ENCODE measurements around the gene CCDC3. TPM values are rescaled to one million over a fixed set of nuclear protein-coding genes. Genes with fewer than 3 reads are reported as not detected.

Gene CCDC3
- total RNA-seq, 6 experiments from 2014 or later: 0.05 to 0.09 (median 0.07) TPM; not detected in 2

GRCh38 chr10:13046851-13047528 lies 45.5 kb upstream of the CCDC3 start:
- no peak for TF ChIP-seq CTCF (IDR thresholded peaks at IDR 0.05)
- no peaks in the 10 kb centered on the region; the same call in 1 of the 2 replicates for H3K9me3 Mint-ChIP-seq
- no peak overlapping the region for H3K4me3 Mint-ChIP-seq
- peaks cover 8% of the 10 kb centered on the region for H3K27me3 Mint-ChIP-seq (ENCODE audit: insufficient read depth)
- H3K36me3 Mint-ChIP-seq (ENCODE audit: low read depth): no peaks in the 10 kb centered on the region
- H3K27ac Mint-ChIP-seq: no peak overlapping the region
- H3K4me1 Mint-ChIP-seq (ENCODE audit: low read depth): no peaks in the 10 kb centered on the region
- no peak for DNase-seq

GRCh38 chr10:13043520-13043919 lies 42.0 kb upstream of the CCDC3 start:
- Mint-ChIP-seq H3K27me3 (ENCODE audit: insufficient read depth) (peaks cover 2% of the 10 kb centered on the region), H3K4me3 (no peak overlapping the region), H3K36me3 (ENCODE audit: low read depth) (no peaks in the 10 kb centered on the region), H3K4me1 (ENCODE audit: low read depth) (no peaks in the 10 kb centered on the region), H3K27ac (no peak overlapping the region), H3K9me3 (no peaks in the 10 kb centered on the region; the same call in 1 of the 2 replicates)
- no peak for TF ChIP-seq CTCF (IDR thresholded peaks at IDR 0.05)
- no peak for DNase-seq

DNA sequence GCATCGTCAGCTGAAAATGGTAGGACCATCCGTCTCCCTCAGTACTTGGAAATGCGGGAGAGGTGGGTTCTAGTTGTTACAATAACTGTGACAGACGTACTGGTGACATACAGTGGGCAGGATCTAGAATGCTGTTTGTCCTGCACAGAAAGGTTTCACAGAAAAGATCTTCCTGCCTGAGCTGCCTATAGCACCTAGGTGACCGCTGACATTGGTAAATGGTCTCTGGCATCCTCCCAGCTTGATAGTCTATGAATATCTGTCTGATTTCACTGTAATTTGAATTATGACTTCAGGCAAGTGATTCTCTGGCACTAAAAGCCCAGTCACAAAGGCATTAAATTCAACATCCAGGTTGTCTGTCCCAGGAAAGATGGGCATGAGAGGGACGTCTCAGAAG lies 38.2 kb upstream of the CCDC3 start:
- DNase-seq: no peak
- Mint-ChIP-seq H3K36me3 (ENCODE audit: low read depth) (no peaks in the 10 kb centered on the region), H3K9me3 (no peaks in the 10 kb centered on the region; the same call in 1 of the 2 replicates), H3K4me3 (no peak overlapping the region), H3K27me3 (ENCODE audit: insufficient read depth) (no peaks in the 10 kb centered on the region; the same call in 1 of the 2 replicates), H3K4me1 (ENCODE audit: low read depth) (no peaks in the 10 kb centered on the region), H3K27ac (no peak overlapping the region)
- no peak for TF ChIP-seq CTCF (IDR thresholded peaks at IDR 0.05)

DNA sequence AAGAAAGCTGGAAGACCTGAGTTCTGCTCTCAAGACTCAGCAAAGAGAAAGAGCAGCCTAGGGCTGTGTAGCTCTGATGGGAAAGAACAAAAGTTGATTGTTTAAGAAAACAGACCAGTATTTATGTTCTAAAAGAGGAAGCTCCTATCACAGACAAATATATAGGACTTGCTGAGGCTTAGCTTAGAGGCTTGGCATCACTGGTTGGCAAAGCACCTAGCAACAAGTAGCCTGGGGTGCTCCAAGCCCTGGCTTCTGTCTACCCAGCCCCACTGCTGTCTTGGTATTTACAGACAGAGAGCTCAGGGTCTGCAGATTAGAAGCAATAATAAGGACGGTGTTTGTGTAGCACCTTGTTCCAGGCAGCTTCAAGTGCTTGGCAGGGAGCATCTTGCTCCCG lies 36.9 kb upstream of the CCDC3 start:
- Mint-ChIP-seq H3K9me3 (no peaks in the 10 kb centered on the region; the same call in 1 of the 2 replicates), H3K4me3 (no peak overlapping the region), H3K27ac (no peak overlapping the region), H3K36me3 (ENCODE audit: low read depth) (no peaks in the 10 kb centered on the region), H3K27me3 (ENCODE audit: insufficient read depth) (no peaks in the 10 kb centered on the region; the same call in 1 of the 2 replicates), H3K4me1 (ENCODE audit: low read depth) (no peaks in the 10 kb centered on the region)
- DNase-seq: no peak
- TF ChIP-seq CTCF (IDR thresholded peaks at IDR 0.05): no peak

DNA sequence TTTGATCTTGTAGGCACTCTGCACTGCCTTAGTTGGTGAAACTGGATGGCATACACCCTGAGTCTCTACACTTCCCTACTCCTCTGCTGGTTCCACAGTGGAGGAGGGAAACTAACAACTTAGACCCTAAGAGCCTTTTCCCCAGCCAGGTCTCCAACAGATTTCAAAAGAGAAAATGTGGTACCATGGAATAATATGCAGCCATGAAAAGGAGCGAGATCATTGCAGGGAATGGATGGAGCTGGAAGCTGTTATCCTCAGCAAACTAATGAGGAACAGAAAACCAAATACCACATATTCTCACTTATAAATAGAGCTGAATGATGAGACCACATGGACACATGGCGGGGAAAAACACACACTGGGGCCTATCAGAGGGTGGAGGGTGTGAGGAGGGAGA lies 36.3 kb upstream of the CCDC3 start:
- Mint-ChIP-seq H3K9me3 (no peaks in the 10 kb centered on the region; the same call in 1 of the 2 replicates), H3K27me3 (ENCODE audit: insufficient read depth) (no peaks in the 10 kb centered on the region; the same call in 1 of the 2 replicates), H3K4me1 (ENCODE audit: low read depth) (no peaks in the 10 kb centered on the region), H3K27ac (no peak overlapping the region), H3K4me3 (no peak overlapping the region), H3K36me3 (ENCODE audit: low read depth) (no peaks in the 10 kb centered on the region)
- no peak for TF ChIP-seq CTCF (IDR thresholded peaks at IDR 0.05)
- DNase-seq: no peak
